ENCODE measurements around the gene CDH23.

The CDH23 gene

DNA sequence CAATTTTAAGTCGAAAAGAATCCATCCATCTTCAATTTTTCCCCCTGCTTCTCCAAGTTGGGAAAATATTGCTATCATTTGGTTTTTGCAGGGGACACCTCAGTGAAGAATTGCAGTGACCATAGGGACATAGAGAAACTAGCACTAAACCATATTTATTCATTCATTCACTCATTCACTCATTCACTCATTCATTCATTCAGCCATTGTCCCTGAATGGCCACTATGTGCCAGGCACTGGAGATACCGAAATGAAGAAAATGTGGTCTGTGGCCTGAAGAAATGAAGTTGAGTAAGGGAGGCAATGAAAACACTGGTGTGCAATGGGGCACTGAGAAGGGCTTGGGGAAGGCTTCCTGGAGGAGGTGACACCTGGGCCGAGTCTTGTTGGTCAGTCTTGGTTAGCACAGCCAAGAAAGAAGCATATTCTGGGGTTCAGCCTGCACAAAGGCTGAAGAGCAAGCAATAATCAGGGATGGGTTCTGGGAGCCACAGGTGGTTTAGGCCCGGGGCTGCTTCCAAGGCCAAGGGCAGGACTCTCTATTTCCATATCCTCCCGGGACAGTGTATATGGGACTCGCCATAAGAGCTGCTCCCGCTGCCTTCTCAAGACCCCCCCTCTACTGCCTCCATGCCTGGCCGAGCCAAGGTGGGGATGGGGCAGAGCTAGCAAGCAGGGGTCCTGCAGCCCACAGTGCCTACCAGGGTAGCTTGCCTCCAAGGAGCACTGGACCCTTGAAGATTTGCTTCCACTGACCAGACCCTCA, 348.4 kb downstream of the CDH23 start:
- H3K27me3 ChIP-seq (ENCODE audit: low read depth) = no peaks in the 10 kb centered on the region
- H3K4me1 ChIP-seq = no peaks in the 10 kb centered on the region
- in situ Hi-C loops (cut with MboI; ENCODE audit: low sequenced_read_pairs) = no loop called here

DNA sequence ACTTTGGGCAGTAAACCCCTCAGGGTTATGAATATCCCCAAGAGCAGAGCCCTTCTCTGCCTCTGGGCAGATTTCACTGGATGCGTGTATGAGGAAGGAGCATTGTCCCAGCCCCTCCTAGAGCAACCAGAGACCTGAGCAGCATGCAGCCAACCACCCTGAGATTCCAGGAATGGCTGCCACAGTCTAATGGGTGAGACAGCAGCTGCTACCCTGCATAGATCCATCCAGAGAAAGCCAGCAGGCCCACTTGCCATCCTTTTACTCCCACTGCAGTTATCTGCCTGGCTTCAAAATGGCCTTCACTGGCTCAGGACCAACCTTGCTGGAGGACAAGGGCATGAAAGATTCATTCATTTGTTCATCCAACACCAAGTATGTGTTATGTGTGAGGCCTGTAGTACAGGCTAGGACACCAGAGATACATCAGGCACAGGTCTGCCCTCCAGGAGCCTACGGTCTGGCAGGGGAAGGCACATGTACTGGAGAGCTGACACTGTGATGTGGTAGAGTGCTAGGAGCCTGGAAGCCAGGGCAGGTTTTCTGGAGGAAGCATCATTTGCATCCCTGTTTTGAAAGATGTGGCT, 349.0 kb downstream of the CDH23 start:
- H3K4me3 ChIP-seq = no peak overlapping the region
- no peaks in the 10 kb centered on the region for H3K9me3 ChIP-seq
- H3K4me1 ChIP-seq = no peaks in the 10 kb centered on the region
- in situ Hi-C loops (cut with MboI; ENCODE audit: low sequenced_read_pairs) = no loop called here
- no peaks in the 10 kb centered on the region for H3K27me3 ChIP-seq (ENCODE audit: low read depth)
- DNase-seq (ENCODE audit: low spot score in 2 of 2) = no peak
- H3K36me3 ChIP-seq (replicated peaks) = no peaks in the 10 kb centered on the region

More for the DNA sequence above, 348.4 kb downstream of the CDH23 start:
- DNase-seq (ENCODE audit: low spot score in 2 of 2) = no peak
- Histone ChIP-seq H3K9me3 (no peaks in the 10 kb centered on the region), H3K4me3 (no peak overlapping the region), H3K36me3 (replicated peaks) (no peaks in the 10 kb centered on the region)

DNA sequence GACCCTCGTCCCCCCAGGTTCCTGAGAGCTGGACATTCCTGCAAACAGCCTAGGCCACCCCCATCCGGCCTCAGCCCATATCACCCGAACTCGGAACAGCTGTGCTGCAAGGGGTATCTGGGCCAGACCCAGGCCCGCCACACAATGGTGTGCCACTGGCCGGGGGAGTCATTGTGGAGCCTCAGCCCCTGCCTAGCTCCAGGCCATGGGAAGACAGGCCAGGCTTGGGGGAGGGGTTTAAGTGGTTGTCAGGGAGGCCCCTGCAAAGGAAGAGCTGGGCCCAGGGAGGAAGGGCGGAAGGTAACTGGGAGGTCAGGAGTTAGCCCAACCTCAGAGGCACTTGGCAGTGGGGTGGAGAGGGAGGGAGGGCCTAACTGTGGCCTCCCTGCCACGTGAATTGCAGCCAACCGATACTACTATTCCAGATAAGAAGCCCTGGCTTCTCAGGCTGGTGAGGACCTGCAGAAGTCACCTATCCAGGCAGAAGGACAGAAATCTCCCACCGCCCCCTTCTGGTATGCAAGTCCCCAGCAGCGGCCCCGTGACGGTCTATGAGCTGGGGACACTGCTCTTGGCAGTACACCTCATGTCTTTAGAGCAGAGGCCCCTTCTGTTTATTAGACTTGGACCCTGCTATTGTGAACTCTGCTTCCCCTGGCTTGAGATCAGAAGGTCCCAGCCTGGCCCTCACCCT, 349.8 kb downstream of the CDH23 start:
- in situ Hi-C loops (cut with MboI; ENCODE audit: low sequenced_read_pairs) = no loop called here
- DNase-seq (ENCODE audit: low spot score in 2 of 2) = no peak
- Histone ChIP-seq H3K4me1 (no peaks in the 10 kb centered on the region), H3K9me3 (no peaks in the 10 kb centered on the region), H3K27me3 (ENCODE audit: low read depth) (no peaks in the 10 kb centered on the region), H3K4me3 (no peak overlapping the region), H3K36me3 (replicated peaks) (no peaks in the 10 kb centered on the region)

DNA sequence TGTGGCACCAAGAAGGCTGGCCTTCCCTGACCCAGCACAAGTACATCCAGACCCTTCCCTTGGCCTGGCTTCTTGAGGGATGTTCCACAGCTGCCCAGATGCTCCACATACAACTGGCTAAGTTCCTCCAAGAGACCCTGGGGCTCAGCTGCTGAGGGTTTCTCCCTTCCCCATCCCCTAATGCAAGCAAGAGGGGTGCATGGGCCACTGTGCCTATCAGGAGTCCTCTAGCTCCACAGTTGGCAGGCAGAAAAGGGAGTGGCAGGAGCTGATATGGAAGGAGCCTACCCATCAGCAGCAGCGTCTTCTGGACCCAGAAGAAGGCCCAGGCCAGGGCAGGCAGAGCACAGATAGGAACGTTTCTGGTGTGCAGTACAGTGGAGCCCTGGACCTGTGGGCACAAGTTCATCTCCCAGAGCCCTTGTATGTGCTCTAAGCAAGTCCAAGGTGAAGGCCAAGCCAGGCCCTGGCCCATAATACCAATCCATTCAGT, 350.4 kb downstream of the CDH23 start:
- no peaks in the 10 kb centered on the region for H3K36me3 ChIP-seq (replicated peaks)
- no peaks in the 10 kb centered on the region for H3K27me3 ChIP-seq (ENCODE audit: low read depth)
- H3K9me3 ChIP-seq = no peaks in the 10 kb centered on the region
- no peak for DNase-seq (ENCODE audit: low spot score in 2 of 2)
- H3K4me1 ChIP-seq = no peaks in the 10 kb centered on the region
- in situ Hi-C loops (cut with MboI; ENCODE audit: low sequenced_read_pairs) = no loop called here
- no peak overlapping the region for H3K4me3 ChIP-seq

DNA sequence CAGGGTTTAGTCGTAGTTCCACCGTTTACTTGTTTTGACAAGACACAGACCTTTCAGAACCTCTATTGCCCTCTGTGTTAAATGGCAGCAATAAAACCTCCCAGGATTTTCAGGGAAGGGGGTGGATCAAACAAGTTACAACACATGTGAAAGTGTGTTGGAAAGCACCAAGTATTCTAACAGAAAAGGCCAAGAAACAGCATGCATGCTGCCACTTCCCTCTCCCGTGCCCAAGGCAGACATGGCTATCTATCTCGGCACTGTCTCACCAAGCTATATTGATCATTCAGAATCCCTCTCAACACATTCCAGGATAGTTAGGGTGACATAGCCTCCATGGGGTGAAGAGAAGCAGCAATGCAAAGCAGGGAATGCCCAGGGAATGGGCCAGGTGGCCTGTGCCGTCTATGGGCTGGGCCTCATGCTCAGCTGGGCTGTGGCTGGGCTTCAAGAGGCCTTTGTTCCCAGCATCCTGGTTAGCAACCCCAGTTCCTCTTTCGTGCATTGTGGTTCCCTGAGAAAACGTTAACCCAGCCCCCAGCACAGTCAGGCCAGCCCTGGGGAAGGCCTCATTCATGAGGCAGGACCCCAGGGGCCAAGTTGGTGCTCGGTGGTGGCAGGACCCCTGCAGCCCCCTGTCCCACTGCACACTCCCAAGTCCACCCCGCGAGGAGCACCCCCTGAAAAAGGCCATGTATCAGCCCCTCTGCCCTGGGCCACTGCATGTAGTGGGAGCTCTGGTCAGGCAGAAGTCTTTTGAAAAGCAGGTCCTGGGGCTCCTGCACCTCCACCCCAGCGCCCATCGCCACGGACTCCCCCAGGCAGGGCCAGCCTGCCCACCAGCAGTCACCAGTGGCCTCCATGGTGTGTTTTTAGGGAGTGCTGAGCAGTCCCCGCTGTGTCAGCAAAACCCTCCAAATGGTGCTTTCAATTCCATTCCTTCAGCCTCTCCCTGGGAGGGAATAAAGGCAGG, 351.1 kb downstream of the CDH23 start:
- H3K36me3 ChIP-seq (replicated peaks) = no peaks in the 10 kb centered on the region
- no peaks in the 10 kb centered on the region for H3K9me3 ChIP-seq
- no peaks in the 10 kb centered on the region for H3K4me1 ChIP-seq
- in situ Hi-C loops (cut with MboI; ENCODE audit: low sequenced_read_pairs) = no loop called here
- no peak for DNase-seq (ENCODE audit: low spot score in 2 of 2)
- no peak overlapping the region for H3K4me3 ChIP-seq
- H3K27me3 ChIP-seq (ENCODE audit: low read depth) = no peaks in the 10 kb centered on the region

DNA sequence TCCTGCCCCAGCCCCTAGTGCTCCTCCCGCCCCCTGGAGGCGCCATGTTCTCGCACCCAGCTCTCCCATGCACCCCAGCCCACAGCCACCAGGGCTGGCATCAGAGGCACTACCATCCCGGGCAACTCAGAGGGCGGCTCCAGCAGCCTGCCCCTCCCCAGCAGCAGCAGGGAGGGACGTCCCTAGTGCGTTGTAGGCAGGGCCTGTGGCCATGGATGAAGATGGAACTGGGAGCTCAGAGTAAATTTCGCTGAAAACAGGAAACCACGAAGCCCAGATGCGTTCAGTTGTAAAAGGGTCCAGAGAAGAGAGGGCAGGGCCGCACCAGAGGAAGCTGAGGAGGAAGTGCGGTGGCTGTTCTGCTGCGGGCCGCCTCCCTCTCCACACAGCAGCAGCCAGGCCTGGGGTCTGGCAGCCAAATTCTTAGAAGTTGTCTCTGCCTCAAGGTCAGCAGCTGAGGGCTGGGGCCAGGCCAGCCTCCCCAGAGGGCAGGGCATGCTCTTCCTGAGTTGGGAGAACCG, 352.0 kb downstream of the CDH23 start:
- Histone ChIP-seq H3K4me1 (no peaks in the 10 kb centered on the region), H3K9me3 (no peaks in the 10 kb centered on the region), H3K27me3 (ENCODE audit: low read depth) (0 out of 2 replicates have a peak, but pooled peaks cover under 1% of the 10 kb centered on the region), H3K36me3 (replicated peaks) (no peaks in the 10 kb centered on the region), H3K4me3 (no peak overlapping the region)
- no peak for DNase-seq (ENCODE audit: low spot score in 2 of 2)
- in situ Hi-C loops (cut with MboI; ENCODE audit: low sequenced_read_pairs) = no loop called here

DNA sequence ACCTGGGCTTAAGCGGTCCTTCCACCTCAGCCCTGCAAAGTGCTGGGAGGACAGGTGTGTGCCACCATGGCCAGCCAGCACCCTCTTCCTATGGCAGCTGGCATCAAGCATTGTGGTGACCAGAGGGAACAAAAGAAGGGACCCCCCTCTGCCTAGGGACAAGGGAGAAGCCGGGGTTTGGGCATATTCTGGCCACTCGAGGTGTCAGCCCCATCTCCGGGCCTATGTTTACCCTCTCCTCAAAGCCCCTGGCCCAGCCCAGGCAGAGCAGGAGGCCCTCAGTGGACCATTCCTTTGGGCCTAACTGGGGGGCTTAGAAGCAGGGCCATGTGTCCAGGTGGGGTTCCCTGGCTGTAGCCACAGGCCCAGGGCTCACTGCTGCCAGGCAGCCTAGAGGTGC, 352.7 kb downstream of the CDH23 start:
- Histone ChIP-seq H3K27me3 (ENCODE audit: low read depth) (peaks cover 2% of the 10 kb centered on the region; the same call in 1 of the 2 replicates), H3K4me3 (no peak overlapping the region), H3K9me3 (no peaks in the 10 kb centered on the region), H3K4me1 (no peaks in the 10 kb centered on the region), H3K36me3 (replicated peaks) (no peaks in the 10 kb centered on the region)
- DNase-seq (ENCODE audit: low spot score in 2 of 2) = no peak
- in situ Hi-C loops (cut with MboI; ENCODE audit: low sequenced_read_pairs) = no loop called here

DNA sequence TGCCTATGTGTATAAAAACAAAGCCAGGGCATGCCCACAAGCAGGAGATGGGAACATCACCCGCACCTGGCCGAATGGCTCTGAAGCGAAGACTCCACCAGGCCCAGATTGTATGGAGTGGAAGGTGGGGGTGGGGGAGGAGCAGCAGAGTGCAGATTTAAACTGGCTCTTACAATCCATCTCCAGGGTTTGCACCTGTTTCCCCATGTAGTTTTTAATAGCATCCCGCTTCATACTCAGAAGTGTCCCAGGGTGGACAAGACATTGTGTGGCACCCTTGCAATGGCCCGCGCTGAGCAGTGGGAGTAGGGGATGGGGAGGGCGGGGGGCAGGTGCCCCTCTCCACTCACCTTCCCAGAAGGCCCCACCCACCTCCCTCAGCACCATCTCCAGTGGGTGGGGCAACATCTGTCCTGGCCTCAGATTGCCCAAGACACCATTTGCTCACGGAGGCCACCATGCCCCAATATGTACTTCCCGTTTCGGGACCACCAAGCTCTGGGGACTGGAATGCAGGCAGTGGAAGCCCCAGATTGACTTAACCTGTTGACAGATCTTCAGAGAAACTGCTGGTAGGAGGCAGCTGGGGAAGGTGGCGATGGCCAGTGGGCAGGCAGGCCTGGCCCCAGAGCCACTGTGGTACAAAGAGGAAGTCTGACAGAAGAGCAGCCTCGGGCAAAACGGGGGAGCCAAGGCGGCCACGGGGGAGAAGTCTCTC, 353.6 kb downstream of the CDH23 start:
- Histone ChIP-seq H3K36me3 (replicated peaks) (no peaks in the 10 kb centered on the region), H3K27me3 (ENCODE audit: low read depth) (peaks cover 8% of the 10 kb centered on the region), H3K4me3 (no peak overlapping the region), H3K9me3 (no peaks in the 10 kb centered on the region), H3K4me1 (no peaks in the 10 kb centered on the region)
- DNase-seq (ENCODE audit: low spot score in 2 of 2) = no peak
- in situ Hi-C loops (cut with MboI; ENCODE audit: low sequenced_read_pairs) = no loop called here

DNA sequence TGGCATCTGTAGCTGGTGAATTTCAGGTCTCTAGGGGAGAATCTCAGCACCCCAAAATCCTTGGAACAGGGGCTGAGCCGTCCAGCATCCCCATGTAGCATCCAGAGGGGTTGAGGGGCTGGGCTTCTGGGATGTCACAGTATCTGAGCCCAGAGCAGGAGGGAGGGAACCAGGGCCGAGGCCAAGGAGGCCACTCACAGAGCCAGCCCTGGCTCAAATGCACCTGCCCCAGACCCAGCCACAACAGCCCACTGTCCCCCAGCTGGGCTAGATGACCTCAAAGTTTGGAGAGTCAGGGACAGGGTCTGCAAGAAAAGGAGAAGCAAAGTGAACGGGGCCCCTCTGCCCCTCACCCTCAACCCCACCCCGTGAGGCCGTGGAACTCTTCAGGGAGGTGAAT, 354.3 kb downstream of the CDH23 start:
- Histone ChIP-seq H3K9me3 (no peaks in the 10 kb centered on the region), H3K4me3 (no peak overlapping the region), H3K27me3 (ENCODE audit: low read depth) (peaks cover 13% of the 10 kb centered on the region), H3K36me3 (replicated peaks) (no peaks in the 10 kb centered on the region), H3K4me1 (no peaks in the 10 kb centered on the region)
- DNase-seq (ENCODE audit: low spot score in 2 of 2) = no peak
- in situ Hi-C loops (cut with MboI; ENCODE audit: low sequenced_read_pairs) = no loop called here

DNA sequence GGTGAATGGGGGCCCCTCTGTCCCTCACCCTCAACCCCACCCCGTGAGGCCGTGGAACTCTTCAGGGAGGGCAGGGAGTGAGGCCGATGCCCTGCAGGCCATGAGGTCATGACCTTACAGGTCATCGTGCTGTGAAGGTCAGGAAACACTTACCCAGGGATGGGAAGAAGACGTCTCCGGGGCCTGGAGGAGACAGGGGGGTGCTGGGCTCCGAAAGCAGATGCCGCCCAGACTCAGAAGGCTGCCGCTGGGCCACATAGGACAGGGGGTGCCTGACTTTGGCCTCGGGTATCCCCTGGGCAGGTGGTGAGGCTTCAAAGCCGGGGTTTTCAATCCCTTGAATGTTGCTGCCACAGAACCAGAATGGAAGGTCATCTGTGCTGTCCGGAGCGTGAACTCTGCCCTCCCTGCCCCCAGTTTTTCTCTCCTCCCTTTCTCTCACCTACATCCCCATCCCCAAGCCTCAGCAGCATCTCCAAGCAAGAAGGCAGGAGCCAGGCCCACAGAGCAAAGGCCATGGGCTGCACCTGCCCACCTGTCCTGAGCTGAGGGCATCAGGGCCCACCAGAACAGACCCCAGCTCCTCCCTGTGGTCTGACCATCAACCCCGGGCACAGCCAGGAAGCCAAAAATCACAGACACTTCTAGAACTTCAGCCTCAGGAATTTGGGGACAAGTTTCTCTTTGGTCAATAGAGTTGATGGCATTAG, 354.9 kb downstream of the CDH23 start:
- Histone ChIP-seq H3K4me1 (no peaks in the 10 kb centered on the region), H3K27me3 (ENCODE audit: low read depth) (peaks cover 13% of the 10 kb centered on the region), H3K36me3 (replicated peaks) (no peaks in the 10 kb centered on the region), H3K4me3 (no peak overlapping the region), H3K9me3 (no peaks in the 10 kb centered on the region)
- in situ Hi-C loops (cut with MboI; ENCODE audit: low sequenced_read_pairs) = no loop called here
- no peak for DNase-seq (ENCODE audit: low spot score in 2 of 2)

DNA sequence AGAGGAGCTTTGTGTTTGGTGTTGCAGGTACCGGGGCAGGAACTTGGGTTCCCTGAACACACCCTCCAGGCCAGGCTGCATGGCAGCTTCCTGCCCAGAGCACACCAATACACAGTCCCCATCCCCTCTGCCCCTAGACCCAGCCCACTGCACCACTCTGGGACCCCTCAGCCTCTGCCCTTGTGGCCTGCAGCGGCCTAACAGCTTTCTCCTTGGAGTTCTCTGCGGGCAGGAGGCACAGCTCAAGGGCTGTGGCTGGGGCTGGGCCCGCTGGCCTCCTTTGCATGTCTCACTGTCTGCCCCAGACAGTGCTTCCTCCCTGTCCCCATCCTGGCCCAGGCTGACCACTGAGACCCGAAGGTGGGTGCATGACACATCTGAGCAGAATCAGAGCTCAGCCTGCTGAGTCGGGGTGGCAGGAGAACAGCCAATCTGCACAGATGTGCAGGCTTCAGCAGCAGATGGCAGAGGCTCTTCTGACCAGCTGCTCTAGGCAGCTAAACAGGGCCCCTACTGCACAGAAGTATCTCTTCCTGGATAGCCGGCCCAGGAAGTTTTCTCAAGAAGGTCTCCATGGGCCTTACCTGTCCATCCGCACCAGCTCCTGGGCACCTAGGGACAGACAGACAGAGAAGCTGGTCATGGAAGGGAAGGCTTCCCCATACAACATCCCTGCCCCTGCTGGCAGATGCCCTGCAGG, 355.8 kb downstream of the CDH23 start:
- Histone ChIP-seq H3K4me1 (no peaks in the 10 kb centered on the region), H3K4me3 (no peak overlapping the region), H3K36me3 (replicated peaks) (no peaks in the 10 kb centered on the region), H3K27me3 (ENCODE audit: low read depth) (peaks cover 13% of the 10 kb centered on the region), H3K9me3 (no peaks in the 10 kb centered on the region)
- in situ Hi-C loops (cut with MboI; ENCODE audit: low sequenced_read_pairs) = no loop called here
- DNase-seq (ENCODE audit: low spot score in 2 of 2) = no peak

Data from HAP-1 (cell line).